HG03108 (cell line): Measurements from ENCODE around the gene WDR45B.

ENCODE experiments used
- ATAC-seq: cut with Tn5 transposase; IDR thresholded peaks from one replicate; pipeline ENCODE4 v1.9.1; 2021; ENCODE audit warnings: moderate library complexity; ENCODE audit not compliant: unreplicated experiment

Gene WDR45B

GRCh38 chr17:82633343-82633742, 14.9 kb downstream of the WDR45B start:
- ATAC-seq: no peak

DNA sequence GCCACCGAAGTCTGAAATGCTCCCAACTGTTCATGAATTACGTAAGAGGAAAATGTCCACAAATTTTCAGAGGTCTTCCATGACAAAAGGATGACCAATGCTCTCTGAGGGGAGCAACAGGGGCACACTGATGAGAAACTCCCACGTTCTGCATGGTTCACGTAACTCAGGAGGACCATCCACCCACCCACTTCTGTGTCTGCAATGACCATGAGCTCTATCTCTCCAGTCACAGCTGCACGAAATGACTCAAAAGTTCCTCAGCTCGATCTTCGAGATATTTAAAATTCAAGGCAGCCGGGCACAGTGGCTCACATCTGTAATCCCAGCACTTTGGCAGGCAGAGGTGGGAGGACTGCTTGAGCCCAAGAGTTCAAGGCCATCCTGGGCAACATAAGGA, 15.8 kb downstream of the WDR45B start:
- ATAC-seq: no peak

- no peak for ATAC-seq
Measured at GRCh38 chr17:82631544-82631943, 16.7 kb downstream of the WDR45B start.

- no peak for ATAC-seq
Measured at GRCh38 chr17:82630212-82630611, 18.0 kb downstream of the WDR45B start.

DNA sequence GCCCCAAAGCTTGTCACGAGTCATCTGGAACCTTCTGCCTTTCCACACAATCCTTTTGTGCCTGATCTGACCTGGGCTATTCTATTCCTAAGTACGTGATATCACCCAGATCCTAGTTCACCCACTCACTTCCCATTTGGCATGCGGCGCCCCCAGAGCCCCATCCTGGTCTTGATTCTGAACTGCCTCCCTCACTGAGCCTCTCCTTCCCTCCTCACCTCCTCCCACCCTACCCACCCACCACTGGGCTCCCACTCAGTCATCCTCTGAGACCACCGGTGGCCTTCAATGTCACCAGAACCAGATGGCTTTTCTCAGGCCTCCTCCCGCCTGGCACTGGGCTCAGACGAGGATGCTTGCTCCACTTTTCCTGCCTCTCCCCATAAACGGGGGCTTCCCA, 18.5 kb downstream of the WDR45B start:
- no peak for ATAC-seq

- ATAC-seq: no peak
Measured at GRCh38 chr17:82627405-82627804, 20.8 kb downstream of the WDR45B start.

GRCh38 chr17:82623707-82624106, 24.5 kb downstream of the WDR45B start:
- no peak for ATAC-seq

GRCh38 chr17:82619641-82620040, 28.6 kb downstream of the WDR45B start:
- ATAC-seq: no peak

DNA sequence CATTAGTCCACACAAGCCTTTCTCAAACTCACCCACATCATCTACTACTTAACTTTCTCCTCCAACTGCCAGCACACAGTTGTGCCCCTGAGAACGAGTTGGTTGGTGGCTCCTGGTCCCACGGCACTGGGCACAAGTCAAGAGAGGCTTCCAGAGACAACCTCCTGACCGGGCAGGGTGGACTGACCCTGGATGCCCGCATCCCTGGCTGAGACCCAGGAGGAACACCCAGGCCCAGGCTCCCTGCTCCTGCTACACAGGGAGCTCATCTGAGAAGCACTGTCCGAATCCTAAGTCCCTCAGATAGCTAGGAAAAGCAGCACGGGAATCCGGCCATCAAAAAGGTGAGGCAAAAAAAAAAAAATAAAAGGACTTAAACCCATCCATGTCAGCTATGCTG, 29.0 kb downstream of the WDR45B start:
- no peak for ATAC-seq

DNA sequence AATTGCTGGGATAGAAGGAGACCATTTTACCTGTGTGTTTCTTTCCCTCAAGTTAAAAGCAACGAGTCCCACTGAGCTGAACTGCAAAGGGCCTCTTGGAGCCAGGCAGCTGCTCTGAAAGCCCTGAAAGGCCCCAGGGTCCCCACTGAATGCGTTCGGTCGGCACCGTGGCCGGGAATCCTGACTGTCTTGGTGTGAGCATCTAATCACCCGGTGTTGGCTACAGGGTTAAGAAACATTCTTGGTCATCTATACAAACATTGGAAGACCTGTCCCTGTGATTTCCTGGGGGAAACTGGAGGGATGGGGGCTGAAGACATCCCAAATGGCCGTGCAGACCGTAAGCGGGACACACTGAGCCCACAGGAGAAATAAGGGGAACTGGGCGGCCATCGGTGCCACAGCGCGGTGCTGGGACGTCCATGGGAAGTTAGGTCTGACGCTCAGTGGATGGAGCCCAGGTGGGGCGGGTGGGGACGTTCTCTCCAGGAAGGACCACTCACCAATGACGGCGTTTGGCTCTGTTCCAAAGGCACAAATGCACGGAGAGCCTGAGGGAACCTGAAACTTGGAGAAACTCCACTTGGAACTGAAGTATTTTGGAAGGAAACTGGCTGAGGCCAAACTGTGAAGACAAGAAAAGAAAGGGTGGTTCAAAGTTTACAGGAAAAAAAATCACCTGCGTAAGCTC, 32.1 kb downstream of the WDR45B start:
- no peak for ATAC-seq

DNA sequence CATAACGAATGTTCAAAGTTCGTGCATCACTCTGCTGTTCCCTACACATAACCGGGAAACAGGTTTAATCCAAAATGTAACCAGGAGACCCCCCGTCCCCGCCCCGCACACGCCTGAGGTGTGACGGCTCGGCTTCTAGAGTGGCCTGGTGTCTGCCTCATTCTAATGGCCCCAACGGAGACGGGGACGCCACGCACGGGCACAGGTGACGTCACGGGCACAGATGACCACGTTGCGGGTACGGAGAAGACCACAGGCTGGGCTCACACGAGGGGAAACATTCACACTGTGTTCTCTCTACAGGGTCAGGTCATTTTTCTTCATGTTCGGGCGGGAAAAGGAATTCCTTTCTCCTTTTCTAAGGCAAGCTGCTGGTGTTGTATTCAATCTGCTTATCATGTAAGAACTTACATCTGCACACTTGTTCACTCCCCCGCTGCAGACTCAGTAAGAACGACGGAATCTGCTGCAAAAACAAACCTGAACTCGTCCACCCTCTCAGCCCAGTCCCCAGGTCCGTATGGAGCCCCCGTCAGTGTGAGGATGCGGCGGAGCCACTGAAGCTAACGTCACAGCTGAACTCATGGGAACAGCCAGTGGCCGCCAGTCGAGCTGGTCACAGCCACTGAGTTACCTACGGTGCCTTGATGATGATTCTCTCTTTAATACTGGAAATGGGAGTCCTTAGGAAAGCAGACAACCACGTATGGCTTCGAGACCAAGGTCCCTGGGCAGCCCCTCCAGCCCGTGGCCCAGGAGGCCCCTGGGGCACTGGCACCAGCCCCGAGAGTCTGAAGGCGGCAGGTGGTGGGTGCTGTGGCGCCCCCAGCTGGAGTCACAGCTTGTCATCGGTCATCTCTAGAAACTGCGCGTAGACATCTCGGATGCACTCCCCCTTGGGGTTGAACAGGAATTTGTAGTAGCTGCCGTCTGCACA, 32.9 kb downstream of the WDR45B start:
- ATAC-seq: no peak

- ATAC-seq: no peak
Measured at GRCh38 chr17:82614095-82614631, 34.1 kb downstream of the WDR45B start.

DNA sequence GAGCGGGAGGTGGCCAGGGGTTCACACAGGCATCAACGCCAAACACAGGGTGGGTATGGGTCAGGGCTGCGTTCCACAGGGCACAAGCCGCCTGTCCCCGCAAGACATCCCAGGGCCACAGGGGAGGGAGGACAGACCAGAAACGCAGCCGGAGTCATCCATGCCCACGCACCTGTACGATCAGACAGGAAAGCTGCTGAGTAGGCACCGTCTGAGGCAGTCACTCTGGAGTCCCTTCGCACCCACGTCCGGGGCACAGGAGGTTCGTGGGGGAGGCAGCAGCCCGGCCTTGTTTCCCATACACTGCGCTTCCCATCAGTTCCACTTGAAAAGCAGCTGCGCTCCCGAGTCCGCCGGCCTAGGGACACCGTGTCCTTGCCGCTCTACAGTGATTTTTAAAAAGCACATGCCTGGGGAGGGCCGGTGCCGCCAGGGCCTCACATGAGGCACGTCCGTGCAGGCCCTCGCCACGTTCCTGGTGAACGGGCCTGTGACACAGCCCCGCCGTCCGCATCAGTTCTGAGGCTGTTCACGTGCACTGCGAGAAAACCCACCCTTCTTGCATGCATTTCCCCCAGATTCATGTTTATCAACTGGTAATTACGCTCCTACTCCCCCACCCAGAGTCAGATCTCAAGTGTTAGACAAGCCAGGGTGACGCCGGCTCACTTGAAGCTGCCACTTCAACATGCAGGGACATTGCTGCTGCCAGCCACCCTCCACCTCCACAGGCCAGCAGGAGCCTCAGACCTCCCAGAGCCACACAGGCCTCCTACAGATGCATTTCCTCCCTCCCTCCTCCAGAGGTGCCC, 34.8 kb downstream of the WDR45B start:
- ATAC-seq: no peak

- ATAC-seq: no peak
Measured at GRCh38 chr17:82611140-82612058, 36.8 kb downstream of the WDR45B start.

DNA sequence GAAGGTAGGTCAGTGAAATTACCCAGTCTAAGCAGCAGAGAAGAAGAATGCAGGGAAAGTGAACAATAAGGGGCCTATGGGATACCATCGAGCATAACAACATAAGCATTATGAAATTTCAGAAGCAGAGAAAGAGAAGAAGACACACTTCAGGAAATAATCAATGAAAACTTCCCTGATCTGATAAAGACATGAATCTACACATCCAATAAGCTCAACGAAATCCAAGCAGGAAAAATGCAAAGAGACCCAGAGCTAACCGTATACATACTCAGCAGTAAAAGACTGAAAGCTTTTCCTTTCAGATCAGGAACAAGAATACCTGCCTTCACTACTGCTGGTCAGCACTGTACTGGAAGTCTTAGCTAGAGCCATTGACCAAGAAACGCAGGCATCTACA, 38.6 kb downstream of the WDR45B start:
- ATAC-seq: no peak

GRCh38 chr17:82608816-82609215, 39.4 kb downstream of the WDR45B start:
- no peak for ATAC-seq

GRCh38 chr17:82605939-82606600, 42.2 kb downstream of the WDR45B start:
- no peak for ATAC-seq

DNA sequence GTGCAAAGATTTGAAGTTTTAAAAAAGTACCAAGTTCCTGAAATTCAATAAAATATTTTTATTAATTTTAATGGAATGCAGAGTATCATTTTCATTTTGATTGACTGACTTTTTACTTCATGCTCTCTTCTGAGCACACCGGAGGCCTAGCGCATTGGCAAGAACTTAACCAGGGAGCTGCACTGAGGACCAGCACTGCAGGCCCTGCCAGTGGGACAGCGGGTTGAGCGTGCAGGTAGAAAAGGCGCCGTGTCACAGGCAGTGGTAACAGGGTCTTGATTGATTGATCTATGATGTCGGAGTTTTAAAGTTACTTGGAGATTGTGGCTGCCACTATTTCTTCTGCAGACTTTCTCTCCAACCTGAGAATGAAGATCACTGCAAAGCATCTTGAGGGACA, 43.7 kb downstream of the WDR45B start:
- no peak for ATAC-seq

GRCh38 chr17:82603981-82604448, 44.2 kb downstream of the WDR45B start:
- no peak for ATAC-seq
